Activated CD8-positive, alpha-beta memory T cell treated with anti-CD3 and anti-CD28 coated beads for 48 hours (primary cell): Measurements from ENCODE around the gene MITF.

Experiments
- DNase-seq, 3 experiments: peaks; one replicate each; pipeline ENCODE4 v3.0.0-alpha.2; 2020; ENCODE audit warnings: low read depth in 2 of 3, low spot score in 2 of 3

MITF gene

GRCh38 chr3:69944931-69945493 lies 205.7 kb downstream of the MITF start:
- DNase-seq: no peak

GRCh38 chr3:69948246-69948862 lies 209.1 kb downstream of the MITF start:
- no peak for DNase-seq

- no peak for DNase-seq
These were observed 212.4 kb downstream of the MITF start for GRCh38 chr3:69951616-69952015.

GRCh38 chr3:69959581-69959980 lies 220.3 kb downstream of the MITF start:
- DNase-seq: no peak

GRCh38 chr3:69961706-69962439 lies 222.6 kb downstream of the MITF start:
- no peak for DNase-seq

GRCh38 chr3:69963643-69964042 lies 224.4 kb downstream of the MITF start:
- DNase-seq: no peak

- no peak for DNase-seq
These were observed 227.9 kb downstream of the MITF start for GRCh38 chr3:69967156-69967555.

GRCh38 chr3:69970827-69971226 lies 231.6 kb downstream of the MITF start:
- no peak for DNase-seq

GRCh38 chr3:69972672-69973071 lies 233.4 kb downstream of the MITF start:
- DNase-seq: no peak

- DNase-seq: no peak
These were observed 236.8 kb downstream of the MITF start for GRCh38 chr3:69976021-69976420.

GRCh38 chr3:69983546-69984265 lies 244.4 kb downstream of the MITF start:
- no peak for DNase-seq

GRCh38 chr3:69985266-69985665 lies 246.0 kb downstream of the MITF start:
- no peak for DNase-seq

GRCh38 chr3:69986419-69986818 lies 247.2 kb downstream of the MITF start:
- no peak for DNase-seq

- DNase-seq: no peak
These were observed 248.6 kb downstream of the MITF start for GRCh38 chr3:69987833-69988232.

GRCh38 chr3:69993757-69994156 lies 254.5 kb downstream of the MITF start:
- no peak for DNase-seq

GRCh38 chr3:69994919-69995318 lies 255.7 kb downstream of the MITF start:
- no peak for DNase-seq

- DNase-seq: no peak
These were observed 258.5 kb downstream of the MITF start for GRCh38 chr3:69997631-69998307.

- no peak for DNase-seq
These were observed 259.5 kb downstream of the MITF start for GRCh38 chr3:69998759-69999139.

- DNase-seq: no peak
These were observed 260.1 kb downstream of the MITF start, which contains the start of gene SAMMSON for GRCh38 chr3:69999140-70000027. TSS of gene SAMMSON (plus strand) at chr3:69999733.

GRCh38 chr3:70000028-70000410 lies 260.8 kb downstream of the MITF start:
- DNase-seq: no peak
